Gastrocnemius medialis (tissue), 4 donors: ENCODE results near the gene LAMC3. TPM values are rescaled to one million over a fixed set of nuclear protein-coding genes. Genes with fewer than 3 reads are reported as not detected.

Experiments
- ATAC-seq, 2 donors: fragments of 150-250 bp; one replicate each; pipeline ENCODE4 v1.9.1; 2016
- DNase-seq, 2 donors: peaks; one replicate each; pipeline ENCODE4 v3.0.0-alpha.2; 2019
- H3K27ac ChIP-seq, 4 donors: fragments of 200-600 bp; sonication (generic); 1 replicate in 1 of 4; 2 replicates in 3 of 4; pipeline ENCODE4 v1.5.1; 2016 to 2018; ENCODE audit warnings: mild to moderate bottlenecking in 2 of 4, moderate library complexity in 1 of 4
- H3K27me3 ChIP-seq, 3 donors: fragments of 200-600 bp; sonication (generic) in 2 of 3; 1 replicate in 1 of 3; 2 replicates in 2 of 3; pipeline versions ENCODE4 v1.5.1 to v1.6.0; 2016 to 2019; ENCODE audit warnings: mild to moderate bottlenecking in 1 of 3, moderate library complexity in 1 of 3
- H3K36me3 ChIP-seq, 2 donors: fragments of 200-600 bp; sonication (generic) in 1 of 2; one replicate each; pipeline ENCODE4 v1.5.1; 2017 to 2018
- H3K4me1 ChIP-seq, 2 donors: fragments of 200-600 bp; sonication (generic) in 1 of 2; one replicate each; pipeline ENCODE4 v1.5.1; 2016 to 2017; ENCODE audit warnings: mild to moderate bottlenecking in 2 of 2
- H3K4me3 ChIP-seq, 4 donors: fragments of 200-600 bp; sonication (generic) in 3 of 4; 1 replicate in 1 of 4; 2 replicates in 3 of 4; pipeline ENCODE4 v1.5.1; 2016 to 2019; ENCODE audit warnings: mild to moderate bottlenecking in 2 of 4
- H3K9me3 ChIP-seq, 3 donors: fragments of 200-600 bp; sonication (generic) in 2 of 3; 1 replicate in 1 of 3; 2 replicates in 2 of 3; pipeline ENCODE4 v1.5.1; 2016 to 2019
- POLR2A ChIP-seq, 2 donors: fragments of 450-650 bp; IDR thresholded peaks; one replicate each; pipeline ENCODE4 v1.6.1; 2017; ENCODE audit warnings: antibody characterized with exemption in 2 of 2, mild to moderate bottlenecking in 2 of 2, moderate library complexity in 2 of 2
- in situ Hi-C, 4 donors: fragments of 200-750 bp; cut with MboI; loops; one replicate each; pipeline versions ENCODE4 v1.15.0 to v1.8.0; 2017; ENCODE audit warnings: low sequenced_read_pairs in 4 of 4
- intact Hi-C: fragments of 100-400 bp; cut with DNase I; formaldehyde crosslinking; loops from one replicate; pipeline ENCODE4 v1.15.1; 2023; ENCODE audit warnings: low total_unique reads
- total RNA-seq, 4 donors: library from RNA; depleted of rRNA; stranded (reverse); fragments of >200 nt; gene quantifications; one replicate each; pipeline versions ENCODE4 v1.1.0 to v1.2.3, GENCODE V29; 2016
- TF ChIP-seq, protein P1 (sequence below), 5 experiments: fragments of 450-650 bp in 3 of 5; fragments of 200-600 bp in 2 of 5; sonication (generic) in 2 of 5; IDR thresholded peaks in 4 of 5; conservative IDR thresholded peaks in 1 of 5; 1 replicate in 4 of 5; 2 replicates in 1 of 5; pipeline ENCODE4 v1.5.1; 2016 to 2019; ENCODE audit warnings: antibody characterized with exemption in 5 of 5, mild to moderate bottlenecking in 3 of 5, moderate library complexity in 3 of 5

LAMC3 gene
- total RNA-seq, 4 donors from 2014 or later: 0.07 to 1.5 (median 0.72) TPM

DNA sequence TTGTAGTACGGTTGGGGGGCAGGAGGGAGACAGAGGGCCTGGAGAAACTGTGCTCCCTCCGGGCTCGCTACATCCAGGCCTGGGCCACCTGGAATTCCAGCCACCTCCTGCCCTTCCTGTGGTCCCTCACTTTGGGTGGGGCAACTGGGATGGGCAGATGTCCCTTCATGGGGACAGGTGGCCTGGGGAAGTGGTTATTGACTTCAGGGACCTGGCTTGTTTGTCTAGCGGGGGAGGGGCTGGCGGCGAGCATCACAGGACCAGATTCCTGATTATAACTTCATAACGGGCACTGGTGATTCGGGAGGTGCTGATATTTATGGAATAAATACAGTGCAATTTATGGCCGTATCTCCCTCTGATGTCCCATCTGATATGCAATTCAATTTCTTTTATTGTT lies 20.1 kb upstream of the LAMC3 start:
- TF ChIP-seq, protein P1, sequence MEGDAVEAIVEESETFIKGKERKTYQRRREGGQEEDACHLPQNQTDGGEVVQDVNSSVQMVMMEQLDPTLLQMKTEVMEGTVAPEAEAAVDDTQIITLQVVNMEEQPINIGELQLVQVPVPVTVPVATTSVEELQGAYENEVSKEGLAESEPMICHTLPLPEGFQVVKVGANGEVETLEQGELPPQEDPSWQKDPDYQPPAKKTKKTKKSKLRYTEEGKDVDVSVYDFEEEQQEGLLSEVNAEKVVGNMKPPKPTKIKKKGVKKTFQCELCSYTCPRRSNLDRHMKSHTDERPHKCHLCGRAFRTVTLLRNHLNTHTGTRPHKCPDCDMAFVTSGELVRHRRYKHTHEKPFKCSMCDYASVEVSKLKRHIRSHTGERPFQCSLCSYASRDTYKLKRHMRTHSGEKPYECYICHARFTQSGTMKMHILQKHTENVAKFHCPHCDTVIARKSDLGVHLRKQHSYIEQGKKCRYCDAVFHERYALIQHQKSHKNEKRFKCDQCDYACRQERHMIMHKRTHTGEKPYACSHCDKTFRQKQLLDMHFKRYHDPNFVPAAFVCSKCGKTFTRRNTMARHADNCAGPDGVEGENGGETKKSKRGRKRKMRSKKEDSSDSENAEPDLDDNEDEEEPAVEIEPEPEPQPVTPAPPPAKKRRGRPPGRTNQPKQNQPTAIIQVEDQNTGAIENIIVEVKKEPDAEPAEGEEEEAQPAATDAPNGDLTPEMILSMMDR (IDR thresholded peaks at IDR 0.05 in 4 of 5, conservative IDR thresholded peaks at IDR 0.05 in 1 of 5): no peak
- TF ChIP-seq POLR2A (IDR thresholded peaks at IDR 0.05): no peak
- Histone ChIP-seq H3K9me3 (no peaks in the 10 kb centered on the region), H3K4me1 (no peaks in the 10 kb centered on the region), H3K4me3 (no peak overlapping the region), H3K36me3 (no peaks in the 10 kb centered on the region), H3K27ac (no peak overlapping the region), H3K27me3 (peaks cover 18 to 41% (median 28%) of the 10 kb centered on the region in 3 donors)
- intact Hi-C loops (no loop called here), in situ Hi-C loops (no loop called here)
- ATAC-seq (no peak), DNase-seq (no peak)

DNA sequence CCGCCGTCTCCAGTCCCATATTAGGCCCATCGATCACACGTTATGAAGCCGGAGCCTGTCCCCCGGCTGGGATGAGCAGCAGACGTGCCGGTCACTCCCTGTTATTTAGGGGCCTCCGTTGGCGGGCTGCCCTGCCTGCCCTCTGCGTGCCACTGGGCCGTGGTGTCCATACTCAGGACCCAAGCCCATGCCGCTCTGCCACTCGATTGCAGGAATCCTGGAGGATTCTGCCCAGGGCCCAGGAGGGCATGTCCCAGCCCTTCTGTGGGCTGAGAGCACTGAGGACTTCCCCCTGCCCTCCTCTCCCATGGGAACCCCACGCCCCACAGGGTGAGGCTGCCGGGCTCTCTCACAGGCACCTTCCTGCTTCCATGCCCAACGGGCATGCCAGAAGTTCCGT lies 19.6 kb upstream of the LAMC3 start:
- TF ChIP-seq, protein P1 (IDR thresholded peaks at IDR 0.05 in 4 of 5, conservative IDR thresholded peaks at IDR 0.05 in 1 of 5): no peak
- TF ChIP-seq POLR2A (IDR thresholded peaks at IDR 0.05): no peak
- no peaks in the 10 kb centered on the region for H3K9me3 ChIP-seq
- ATAC-seq (no peak), DNase-seq (no peak)
- no peak overlapping the region for H3K4me3 ChIP-seq
- H3K27me3 ChIP-seq: peaks cover 18 to 41% (median 28%) of the 10 kb centered on the region in 3 donors
- H3K36me3 ChIP-seq: no peaks in the 10 kb centered on the region
- in situ Hi-C loops (no loop called here), intact Hi-C loops (no loop called here)
- H3K4me1 ChIP-seq: no peaks in the 10 kb centered on the region
- no peak overlapping the region for H3K27ac ChIP-seq

DNA sequence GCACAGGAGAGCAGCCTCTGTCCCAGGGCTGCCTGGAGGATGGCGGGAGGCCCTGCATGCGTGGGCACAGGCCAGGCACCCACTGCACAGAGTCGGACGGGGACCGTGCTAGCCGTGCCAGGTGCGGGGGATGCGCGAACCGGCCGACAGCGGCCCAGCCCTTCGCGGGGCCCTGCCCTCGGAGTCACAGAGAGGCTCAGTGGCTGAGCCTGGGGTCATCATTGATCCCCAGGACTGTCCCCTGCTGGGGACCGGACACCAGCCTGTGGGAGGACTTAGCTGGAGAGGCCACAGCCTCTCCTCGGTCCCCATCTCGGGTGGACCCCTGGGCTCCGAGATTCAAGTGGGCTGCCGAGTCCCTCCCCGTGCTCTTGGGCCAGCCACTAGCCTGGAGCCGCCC lies 19.1 kb upstream of the LAMC3 start:
- Histone ChIP-seq H3K36me3 (no peaks in the 10 kb centered on the region), H3K4me3 (no peak overlapping the region), H3K27ac (no peak overlapping the region), H3K9me3 (no peaks in the 10 kb centered on the region), H3K4me1 (no peaks in the 10 kb centered on the region), H3K27me3 (peaks cover 18 to 41% (median 25%) of the 10 kb centered on the region in 3 donors)
- intact Hi-C loops: no loop called here
- in situ Hi-C loops: no loop called here
- TF ChIP-seq POLR2A (IDR thresholded peaks at IDR 0.05): no peak
- TF ChIP-seq, protein P1 (IDR thresholded peaks at IDR 0.05 in 4 of 5, conservative IDR thresholded peaks at IDR 0.05 in 1 of 5): no peak
- ATAC-seq: no peak
- DNase-seq: no peak

DNA sequence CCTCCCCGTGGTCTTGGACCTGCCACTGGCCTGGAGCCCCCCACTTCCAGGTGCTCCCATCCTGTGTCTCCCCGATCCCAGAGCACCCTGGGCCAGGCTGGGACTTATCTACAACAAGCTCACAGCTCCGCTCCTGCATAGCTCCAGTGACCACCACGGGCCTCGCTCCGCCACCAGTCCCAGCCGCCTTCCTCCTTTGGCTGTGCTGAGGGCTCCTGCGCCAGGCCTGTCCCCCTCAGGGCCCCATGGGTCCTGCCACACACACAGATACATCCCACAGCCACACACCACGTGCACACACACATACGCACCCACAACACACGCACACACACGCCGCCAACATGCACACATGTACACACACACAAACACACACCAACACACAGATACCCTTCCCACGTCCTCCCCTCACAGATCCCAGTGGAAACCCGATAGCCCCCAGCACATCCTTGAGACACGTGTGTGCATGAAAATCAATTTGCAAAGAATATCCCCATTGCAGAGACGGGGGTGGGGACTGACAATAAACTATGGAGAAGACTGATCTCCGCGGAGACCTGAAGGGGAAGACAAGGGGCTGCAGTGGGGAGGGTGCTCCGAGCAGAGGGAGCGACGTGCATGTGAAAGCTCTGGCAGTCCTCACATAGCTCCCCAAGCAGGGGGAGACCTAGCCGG lies 18.5 kb upstream of the LAMC3 start:
- no peaks in the 10 kb centered on the region for H3K4me1 ChIP-seq
- in situ Hi-C loops (no loop called here), intact Hi-C loops (no loop called here)
- no peaks in the 10 kb centered on the region for H3K9me3 ChIP-seq
- no peak overlapping the region for H3K4me3 ChIP-seq
- no peak for DNase-seq
- H3K27ac ChIP-seq: no peak overlapping the region
- peaks cover 18 to 41% (median 25%) of the 10 kb centered on the region in 3 donors for H3K27me3 ChIP-seq
- TF ChIP-seq, protein P1 (IDR thresholded peaks at IDR 0.05 in 4 of 5, conservative IDR thresholded peaks at IDR 0.05 in 1 of 5): no peak
- TF ChIP-seq POLR2A (IDR thresholded peaks at IDR 0.05): no peak
- H3K36me3 ChIP-seq: no peaks in the 10 kb centered on the region
- ATAC-seq: no peak
